Endothelial cell of umbilical vein (primary cell): ENCODE data around the gene MCM3AP. TPM values are rescaled to one million over a fixed set of nuclear protein-coding genes. Genes with fewer than 3 reads are reported as not detected.

Source experiments
- BruUV-seq: library from RNA; stranded (reverse); fragments of 400-500 nt; replicated peaks from 2 replicates; lab custom pipeline; 2021; lab: Mats Ljungman, UMichigan
- CTCF ChIA-PET: fragments of 300-600, 350-600 bp; sonication (Branson Sonifier 250); formaldehyde crosslinking; loops from one replicate; lab custom pipeline; 2021; ENCODE audit warnings: antibody characterized with exemption, inconsistent platforms; lab: Charles Lee
- POLR2A ChIA-PET: fragments of 300-600, 350-600 bp; sonication (Branson Sonifier 250); formaldehyde crosslinking; loops from one replicate; lab custom pipeline; 2021; ENCODE audit warnings: antibody characterized with exemption, inconsistent platforms; lab: Charles Lee
- DNase-seq: peaks from one replicate; pipeline ENCODE4 v3.0.0-alpha.2; 2011; ENCODE audit warnings: low read depth, low spot score
- FAIRE-seq: peaks from 2 replicates; lab custom pipeline; 2011; peaks lifted over from hg19 to GRCh38; lab: Jason Lieb, UNC
- H2AFZ ChIP-seq: 2 replicates; pipeline ENCODE4 v1.6.0; 2012; ENCODE audit warnings: low read depth, low read length, control low read depth, inconsistent platforms
- H3K27ac ChIP-seq: 2 replicates; pipeline ENCODE4 v1.5.1; 2011; ENCODE audit warnings: low read depth, mild to moderate bottlenecking, control low read depth, low read length, moderate library complexity; ENCODE audit not compliant: insufficient read depth
- H3K27me3 ChIP-seq, 2 experiments: 2 replicates each; pipeline versions ENCODE4 v1.6.0 to v1.6.1; 2011; ENCODE audit warnings: low read length in 2 of 2, mixed read lengths in 1 of 2; ENCODE audit not compliant: control insufficient read depth in 2 of 2, insufficient read depth in 2 of 2
- H3K36me3 ChIP-seq, 2 experiments: 2 replicates in 1 of 2; 3 replicates in 1 of 2; pipeline ENCODE4 v1.5.1; 2011; ENCODE audit warnings: low read length in 2 of 2, mild to moderate bottlenecking in 1 of 2, moderate library complexity in 1 of 2; ENCODE audit not compliant: control insufficient read depth in 2 of 2, insufficient read depth in 2 of 2; ENCODE audit errors: extremely low read depth in 1 of 2
- H3K4me1 ChIP-seq: 3 replicates; pipeline ENCODE4 v1.5.1; 2011; ENCODE audit warnings: mild to moderate bottlenecking, low read length; ENCODE audit not compliant: control insufficient read depth, insufficient read depth; ENCODE audit errors: extremely low read depth
- H3K4me2 ChIP-seq: 2 replicates; pipeline ENCODE4 v1.6.1; 2011; ENCODE audit warnings: low read length, control low read depth, mixed read lengths; ENCODE audit not compliant: insufficient read depth
- H3K4me3 ChIP-seq, 3 experiments: fragments of 200-600 bp in 1 of 3; sonication (generic), shearing (Covaris generic) in 1 of 3; replicated peaks in 1 of 3; 2 replicates each; pipeline ENCODE4 v1.5.1; 2011 to 2016; ENCODE audit warnings: control low read depth in 3 of 3, low read length in 3 of 3, mild to moderate bottlenecking in 2 of 3, inconsistent platforms in 1 of 3, low read depth in 1 of 3, moderate library complexity in 1 of 3; ENCODE audit not compliant: insufficient read depth in 1 of 3
- H3K79me2 ChIP-seq: 2 replicates; pipeline ENCODE4 v1.6.0; 2012; ENCODE audit warnings: low read length, inconsistent platforms; ENCODE audit not compliant: control insufficient read depth, insufficient read depth
- H3K9ac ChIP-seq: replicated peaks from 2 replicates; pipeline ENCODE3; 2011; ENCODE audit warnings: low read length, control low read depth; ENCODE audit not compliant: insufficient read depth; ENCODE audit errors: extremely low read depth
- H3K9me1 ChIP-seq: replicated peaks from 3 replicates; pipeline ENCODE4 v1.6.0; 2011; ENCODE audit warnings: mild to moderate bottlenecking, low read length; ENCODE audit not compliant: control insufficient read depth, insufficient read depth; ENCODE audit errors: extremely low read depth
- H3K9me3 ChIP-seq: replicated peaks from 2 replicates; pipeline ENCODE4 v1.5.1; 2012; ENCODE audit warnings: low read length, inconsistent platforms; ENCODE audit not compliant: control insufficient read depth, insufficient read depth
- H4K20me1 ChIP-seq: replicated peaks from 2 replicates; pipeline ENCODE3; 2011; ENCODE audit warnings: mild to moderate bottlenecking, low read length; ENCODE audit not compliant: control insufficient read depth, insufficient read depth; ENCODE audit errors: extremely low read depth
- CTCF ChIP-seq, 2 donors: IDR thresholded peaks; 1 replicate in 1 of 2; 2 replicates in 1 of 2; pipeline ENCODE4 v1.5.1; 2011; ENCODE audit warnings: low read length in 2 of 2, mild to moderate bottlenecking in 2 of 2, moderate library complexity in 2 of 2, control low read depth in 1 of 2, inconsistent platforms in 1 of 2, low read depth in 1 of 2; ENCODE audit not compliant: insufficient read depth in 1 of 2; ENCODE audit errors: extremely low read depth in 1 of 2
- EZH2 ChIP-seq: IDR thresholded peaks from 2 replicates; pipeline ENCODE4 v1.6.1; 2012; ENCODE audit warnings: borderline replicate concordance, low read depth, mild to moderate bottlenecking, moderate library complexity, low read length, inconsistent platforms; ENCODE audit not compliant: severe bottlenecking
- FOS ChIP-seq: IDR thresholded peaks from 2 replicates; pipeline ENCODE4 v1.6.1; 2011; ENCODE audit warnings: mild to moderate bottlenecking, low read length, moderate library complexity, borderline replicate concordance; ENCODE audit not compliant: insufficient read depth
- GATA2 ChIP-seq: IDR thresholded peaks from 2 replicates; pipeline ENCODE4 v1.7.0; 2011; ENCODE audit warnings: low read depth, mild to moderate bottlenecking, moderate library complexity, mixed read lengths, low read length; ENCODE audit not compliant: insufficient read length, insufficient read depth
- JUN ChIP-seq: IDR thresholded peaks from 2 replicates; pipeline ENCODE4 v1.6.1; 2011; ENCODE audit warnings: borderline replicate concordance, low read depth; ENCODE audit not compliant: insufficient read length, insufficient read depth
- MAX ChIP-seq: IDR thresholded peaks from 2 replicates; pipeline ENCODE4 v1.6.1; 2011; ENCODE audit not compliant: insufficient read depth, insufficient read length
- MYC ChIP-seq: IDR thresholded peaks from one replicate; pipeline ENCODE4 v1.6.1; 2011; ENCODE audit warnings: mild to moderate bottlenecking, low read depth, low read length
- POLR2A ChIP-seq: IDR thresholded peaks from 2 replicates; pipeline ENCODE4 v1.6.1; 2012; ENCODE audit warnings: low read depth, mild to moderate bottlenecking, control low read depth, low read length
- POLR2AphosphoS5 ChIP-seq: IDR thresholded peaks from 2 replicates; pipeline ENCODE4 v1.6.1; 2012; ENCODE audit warnings: low read depth, mild to moderate bottlenecking, control low read depth, low read length, moderate library complexity; ENCODE audit not compliant: insufficient read depth
- dilution Hi-C: fragments of 300-500 bp; cut with MboI; formaldehyde crosslinking; loops from one replicate; pipeline ENCODE4 v1.15.0; 2019; ENCODE audit warnings: low sequenced_read_pairs; ENCODE audit not compliant: extremely low pct_ligation_motif_present
- intact Hi-C: fragments of 100-400 bp; cut with micrococcal nuclease; formaldehyde crosslinking; loops from one replicate; pipeline ENCODE4 v1.10.0; 2022
- polyA plus RNA-seq, 4 experiments: library from polyadenylated mRNA; depleted of rRNA in 3 of 4; stranded (reverse) in 3 of 4; unstranded in 1 of 4; fragments of >200 nt; gene quantifications; 2 replicates each; pipeline versions ENCODE4 v1.2.1 to v1.2.3, GENCODE V29; 2011 to 2012; ENCODE audit warnings: missing spikeins in 1 of 4
- total RNA-seq: library from RNA; stranded (reverse); gene quantifications from 2 replicates; pipeline ENCODE4 v1.2.3, GENCODE V29; 2021

MCM3AP gene
- total and polyA plus RNA-seq, 2 donors (not counting 3 experiments of a cell fraction or from before 2014, with no cell fraction given): 37.9 to 115 TPM

GRCh38 chr21:46268371-46268770, 17.0 kb downstream of the MCM3AP start:
- peaks cover 30 to 61% of the 10 kb centered on the region in 2 experiments for H3K36me3 ChIP-seq

More at GRCh38 chr21:46268371-46268770, 17.0 kb downstream of the MCM3AP start:
- Histone ChIP-seq H3K9me3 (no peaks in the 10 kb centered on the region), H2AFZ (no peak overlapping the region), H3K4me2 (no peak overlapping the region), H3K9me1 (no peaks in the 10 kb centered on the region), H3K79me2 (no peaks in the 10 kb centered on the region), H3K27ac (no peak overlapping the region), H3K9ac (no peak overlapping the region), H4K20me1 (no peaks in the 10 kb centered on the region), H3K4me3 (no peak overlapping the region), H3K27me3 (no peaks in the 10 kb centered on the region), H3K4me1 (no peaks in the 10 kb centered on the region)
- CTCF ChIA-PET: no interaction called here
- no peak for TF ChIP-seq MAX
- TF ChIP-seq JUN: no peak
- no peak for TF ChIP-seq POLR2A
- no peak for TF ChIP-seq EZH2
- TF ChIP-seq GATA2: no peak
- no peak for TF ChIP-seq CTCF (IDR thresholded peaks at IDR 0.05; ENCODE audit: extremely low read depth in 1 of 2, insufficient read depth in 1 of 2, low read depth in 1 of 2, low read length in 2 of 2)
- no peak for TF ChIP-seq FOS
- no peak for TF ChIP-seq POLR2AphosphoS5
- no peak for TF ChIP-seq MYC
- dilution Hi-C loops: no loop called here
- POLR2A ChIA-PET: no interaction called here
- BruUV-seq: no TSS peak
- intact Hi-C loops: no loop called here
- FAIRE-seq (no peak), DNase-seq (no peak)
